Upper lobe of left lung (tissue), 6 donors: ENCODE measurements around the gene KIF3B. TPM values are rescaled to one million over a fixed set of nuclear protein-coding genes. Genes with fewer than 3 reads are reported as not detected.

Experiments used
- ATAC-seq, 2 donors: fragments of 200-7000 bp; cut with Tn5 transposase; one replicate each; pipeline ENCODE4 v1.9.1; 2022; ENCODE audit warnings: mild to moderate bottlenecking in 2 of 2, moderate library complexity in 2 of 2; ENCODE audit not compliant: low FRiP score in 2 of 2
- DNase-seq, 2 donors: peaks; one replicate each; pipeline ENCODE4 v3.0.0-alpha.2; 2019 to 2020
- H3K27ac ChIP-seq, 4 donors: fragments of 200-600 bp; sonication (generic); one replicate each; pipeline ENCODE4 v1.5.1; 2016 to 2019
- H3K27me3 ChIP-seq, 4 donors: fragments of 200-600 bp; sonication (generic); one replicate each; pipeline ENCODE4 v1.5.1; 2017 to 2019
- H3K36me3 ChIP-seq, 4 donors: fragments of 200-600 bp; sonication (generic); one replicate each; pipeline ENCODE4 v1.5.1; 2016 to 2019
- H3K4me1 ChIP-seq, 4 donors: fragments of 200-600 bp; sonication (generic); one replicate each; pipeline ENCODE4 v1.5.1; 2018 to 2019
- H3K4me3 ChIP-seq, 4 donors: fragments of 200-600 bp; sonication (generic); one replicate each; pipeline ENCODE4 v1.5.1; 2017 to 2019; ENCODE audit warnings: mild to moderate bottlenecking in 2 of 4, moderate library complexity in 1 of 4
- H3K9me3 ChIP-seq, 4 donors: fragments of 200-600 bp; sonication (generic); one replicate each; pipeline ENCODE4 v1.5.1; 2018 to 2019
- CTCF ChIP-seq, 6 experiments: fragments of 450-650 bp in 4 of 6; fragments of 200-600 bp in 2 of 6; sonication (generic) in 2 of 6; IDR thresholded peaks; one replicate each; pipeline ENCODE4 v1.5.1; 2016 to 2019; ENCODE audit warnings: antibody characterized with exemption in 6 of 6
- EP300 ChIP-seq, 4 donors: sonication (generic); formaldehyde crosslinking; IDR thresholded peaks; one replicate each; pipeline ENCODE4 v1.5.1; 2017; ENCODE audit warnings: antibody characterized with exemption in 4 of 4, control low read depth in 2 of 4
- POLR2A ChIP-seq, 4 donors: fragments of 450-650 bp; IDR thresholded peaks; one replicate each; pipeline ENCODE4 v1.5.1; 2016 to 2017; ENCODE audit warnings: antibody characterized with exemption in 4 of 4, mild to moderate bottlenecking in 2 of 4
- POLR2AphosphoS5 ChIP-seq, 2 donors: sonication (generic); formaldehyde crosslinking; IDR thresholded peaks; one replicate each; pipeline ENCODE4 v1.5.1; 2017; ENCODE audit warnings: antibody characterized with exemption in 2 of 2
- WGBS, 2 donors: methylation state at CpG; one replicate each; pipeline ENCODE4 v1.1.5; 2017 to 2018; 5-methylcytosine and 5-hydroxymethylcytosine counted together
- total RNA-seq, 6 donors: library from RNA; depleted of rRNA in 4 of 6; stranded (reverse); fragments of >200 nt in 4 of 6; gene quantifications; one replicate each; pipeline versions ENCODE4 v1.1.0 to v1.2.1, GENCODE V29; 2016 to 2021
- donor health status: DM: no; HTN: no; CAD: no; lungs with moderate emphysema.
- donor health status: DM: no; HTN: yes; CAD: no; lungs with severe emphysema.

The KIF3B gene
- total RNA-seq, 6 donors from 2014 or later = 14.7 to 37.5 (median 26.7) TPM

DNA sequence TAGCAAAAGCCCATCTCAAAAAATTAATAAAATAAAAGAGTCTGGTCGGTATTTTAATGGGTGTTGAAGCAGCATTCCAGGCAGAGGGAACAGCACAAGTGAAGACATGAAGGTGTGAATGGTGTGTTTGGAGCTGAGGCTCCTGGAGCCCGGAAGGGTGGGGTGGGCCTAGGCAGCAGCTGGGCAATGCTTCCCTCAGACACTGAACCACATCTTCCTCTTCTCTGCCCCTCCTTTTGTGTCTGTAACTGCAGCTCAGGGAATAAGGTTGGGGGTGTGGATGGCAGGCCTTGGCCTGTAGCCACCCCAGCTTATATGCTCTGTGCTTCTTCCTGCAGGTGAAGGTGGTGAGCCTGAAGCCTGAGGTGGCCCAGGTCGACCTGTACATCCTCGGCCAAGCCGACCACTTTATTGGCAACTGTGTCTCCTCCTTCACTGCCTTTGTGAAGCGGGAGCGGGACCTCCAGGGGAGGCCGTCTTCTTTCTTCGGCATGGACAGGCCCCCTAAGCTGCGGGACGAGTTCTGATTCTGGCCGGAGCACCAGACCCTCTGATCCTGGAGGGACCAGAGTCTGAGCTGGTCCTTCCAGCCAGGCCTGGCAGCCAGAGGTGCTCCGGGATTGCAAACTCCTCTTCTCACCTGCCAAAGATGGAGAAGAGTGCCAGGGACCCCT, 43.2 kb upstream of the KIF3B start:
- H3K27ac ChIP-seq = no peak overlapping the region
- TF ChIP-seq EP300 (IDR thresholded peaks at IDR 0.05) (no peak), POLR2A (IDR thresholded peaks at IDR 0.05) (no peak), CTCF (IDR thresholded peaks at IDR 0.05) (no peak), POLR2AphosphoS5 (IDR thresholded peaks at IDR 0.05) (no peak)
- peaks cover 7 to 74% (median 50%) of the 10 kb centered on the region in 4 donors for H3K36me3 ChIP-seq
- H3K4me3 ChIP-seq = no peak overlapping the region
- no peaks in the 10 kb centered on the region for H3K9me3 ChIP-seq
- peak in 1 of 2 donors; percentile 29 for ATAC-seq
- 90 to 95% methylated on average over 9 to 13 of the region's 13 CpGs for WGBS, 2 donors
- H3K4me1 ChIP-seq = peaks cover 8 to 16% (median 9%) of the 10 kb centered on the region in 4 donors
- no peaks in the 10 kb centered on the region for H3K27me3 ChIP-seq
- DNase-seq = no peak

GRCh38 chr20:32235331-32236047, 42.0 kb upstream of the KIF3B start:
- Histone ChIP-seq H3K36me3 (peaks cover 7 to 65% (median 48%) of the 10 kb centered on the region in 4 donors), H3K4me1 (peaks cover 8 to 16% (median 9%) of the 10 kb centered on the region in 4 donors), H3K27ac (no peak overlapping the region), H3K9me3 (no peaks in the 10 kb centered on the region), H3K27me3 (no peaks in the 10 kb centered on the region), H3K4me3 (no peak overlapping the region)
- WGBS, 2 donors = 77 to 91% methylated on average over 6 of the region's 6 CpGs
- DNase-seq (no peak), ATAC-seq (no peak)
- TF ChIP-seq EP300 (IDR thresholded peaks at IDR 0.05) (no peak), CTCF (IDR thresholded peaks at IDR 0.05) (no peak), POLR2AphosphoS5 (IDR thresholded peaks at IDR 0.05) (no peak), POLR2A (IDR thresholded peaks at IDR 0.05) (no peak)

DNA sequence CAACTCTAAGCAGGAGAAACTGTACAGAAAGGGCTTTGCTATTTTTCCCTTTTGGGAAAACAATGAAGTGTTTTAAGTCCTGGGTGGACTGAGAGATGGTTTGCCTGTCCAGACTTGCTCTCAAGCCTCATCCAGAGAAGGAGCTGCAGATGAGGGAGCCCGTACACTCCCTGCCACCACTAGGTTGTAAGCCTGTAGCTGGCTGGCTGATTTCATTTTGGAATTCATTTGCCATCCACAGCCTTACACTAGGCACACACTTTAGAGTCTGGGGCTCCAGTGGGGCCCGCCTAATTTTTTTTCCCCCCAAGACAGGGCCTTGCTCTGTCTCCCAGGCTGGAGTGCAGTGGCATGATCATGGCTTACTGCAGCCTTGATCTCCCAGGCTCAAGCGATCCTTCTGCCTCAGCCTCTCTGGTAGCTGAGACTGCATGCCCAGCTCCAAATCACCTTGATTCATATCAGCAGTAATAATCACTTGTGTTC, 41.4 kb upstream of the KIF3B start:
- ATAC-seq (no peak), DNase-seq (no peak)
- Histone ChIP-seq H3K27ac (no peak overlapping the region), H3K36me3 (peaks cover 7 to 59% (median 43%) of the 10 kb centered on the region in 4 donors), H3K27me3 (no peaks in the 10 kb centered on the region), H3K9me3 (no peaks in the 10 kb centered on the region), H3K4me3 (no peak overlapping the region), H3K4me1 (peaks cover 8 to 16% (median 9%) of the 10 kb centered on the region in 4 donors)
- 91 to 100% methylated on average over 2 to 3 of the region's 3 CpGs for WGBS, 2 donors
- no peak for TF ChIP-seq EP300 (IDR thresholded peaks at IDR 0.05)
- TF ChIP-seq CTCF (IDR thresholded peaks at IDR 0.05) = no peak
- no peak for TF ChIP-seq POLR2A (IDR thresholded peaks at IDR 0.05)
- no peak for TF ChIP-seq POLR2AphosphoS5 (IDR thresholded peaks at IDR 0.05)

- TF ChIP-seq EP300 (IDR thresholded peaks at IDR 0.05) (no peak), CTCF (IDR thresholded peaks at IDR 0.05) (no peak), POLR2AphosphoS5 (IDR thresholded peaks at IDR 0.05) (no peak), POLR2A (IDR thresholded peaks at IDR 0.05) (no peak)
- Histone ChIP-seq H3K4me3 (no peak overlapping the region), H3K4me1 (peaks cover 8 to 13% (median 8%) of the 10 kb centered on the region in 4 donors), H3K36me3 (peaks cover 7 to 54% (median 40%) of the 10 kb centered on the region in 4 donors), H3K27ac (no peak overlapping the region), H3K27me3 (no peaks in the 10 kb centered on the region), H3K9me3 (no peaks in the 10 kb centered on the region)
- DNase-seq = no peak
- 90 to 98% methylated on average over 2 of the region's 2 CpGs for WGBS, 2 donors
- no peak for ATAC-seq
Measured at GRCh38 chr20:32236819-32237218, 40.6 kb upstream of the KIF3B start.
